Mesenchymal stem cell (in vitro differentiated cells and primary cell): ENCODE measurements around the gene RAB38.

Experiments used
- DNase-seq: peaks from one replicate; pipeline ENCODE4 v3.0.0-alpha.2; 2013
- H2AFZ ChIP-seq: one replicate; pipeline ENCODE4 v1.6.1; 2013; ENCODE audit warnings: low read depth, mild to moderate bottlenecking, control low read depth, inconsistent platforms, low read length, moderate library complexity
- H2AK5ac ChIP-seq: 2 replicates; pipeline ENCODE4 v1.6.1; 2013; ENCODE audit warnings: low read length, moderate library complexity, mild to moderate bottlenecking, inconsistent platforms; ENCODE audit not compliant: severe bottlenecking
- H2BK120ac ChIP-seq: one replicate; pipeline ENCODE4 v1.6.1; 2013; ENCODE audit warnings: low read depth, mild to moderate bottlenecking, inconsistent platforms, low read length, moderate library complexity
- H2BK12ac ChIP-seq, 2 experiments: one replicate each; pipeline ENCODE4 v1.6.1; 2013; ENCODE audit warnings: inconsistent platforms in 2 of 2, low read length in 2 of 2, mild to moderate bottlenecking in 2 of 2, moderate library complexity in 2 of 2, control low read depth in 1 of 2
- H2BK15ac ChIP-seq: one replicate; pipeline ENCODE4 v1.6.1; 2013; ENCODE audit warnings: mild to moderate bottlenecking, low read depth, inconsistent platforms; ENCODE audit not compliant: poor library complexity, severe bottlenecking
- H2BK5ac ChIP-seq: 2 replicates; pipeline ENCODE4 v1.6.1; 2013; ENCODE audit warnings: low read depth, mild to moderate bottlenecking, low read length, control low read depth, inconsistent platforms; ENCODE audit not compliant: poor library complexity, severe bottlenecking
- H3K14ac ChIP-seq, 2 experiments: one replicate each; pipeline ENCODE4 v1.6.1; 2013; ENCODE audit warnings: inconsistent platforms in 2 of 2, low read length in 2 of 2, control low read depth in 1 of 2, mild to moderate bottlenecking in 1 of 2, moderate library complexity in 1 of 2
- H3K18ac ChIP-seq, 2 experiments: one replicate each; pipeline ENCODE4 v1.6.1; 2013; ENCODE audit warnings: inconsistent platforms in 2 of 2, low read length in 2 of 2, control low read depth in 1 of 2, low read depth in 1 of 2, mild to moderate bottlenecking in 1 of 2
- H3K23ac ChIP-seq, 2 experiments: one replicate each; pipeline ENCODE4 v1.6.1; 2013; ENCODE audit warnings: inconsistent platforms in 2 of 2, low read length in 2 of 2, mild to moderate bottlenecking in 2 of 2, moderate library complexity in 2 of 2, control low read depth in 1 of 2
- H3K27ac ChIP-seq: 2 replicates; pipeline ENCODE4 v1.5.1; 2013; ENCODE audit warnings: mild to moderate bottlenecking, moderate library complexity, low read length, control low read depth, inconsistent platforms; ENCODE audit not compliant: poor library complexity, severe bottlenecking
- H3K27me3 ChIP-seq, 2 experiments: 2 replicates each; pipeline versions ENCODE4 v1.6.1 to v1.7.0; 2013; ENCODE audit warnings: low read length in 2 of 2, mild to moderate bottlenecking in 2 of 2, moderate library complexity in 2 of 2, control low read depth in 1 of 2, inconsistent platforms in 1 of 2; ENCODE audit not compliant: control insufficient read depth in 1 of 2, insufficient read depth in 1 of 2
- H3K36me3 ChIP-seq, 2 experiments: 2 replicates each; pipeline versions ENCODE4 v1.6.1 to v1.7.0; 2013; ENCODE audit warnings: low read length in 2 of 2, control low read depth in 1 of 2, inconsistent platforms in 1 of 2, low read depth in 1 of 2, mild to moderate bottlenecking in 1 of 2; ENCODE audit not compliant: insufficient read depth in 2 of 2, control insufficient read depth in 1 of 2
- H3K4ac ChIP-seq, 2 experiments: one replicate each; pipeline ENCODE4 v1.6.1; 2013; ENCODE audit warnings: inconsistent platforms in 2 of 2, low read length in 2 of 2, mild to moderate bottlenecking in 2 of 2, moderate library complexity in 2 of 2, control low read depth in 1 of 2, low read depth in 1 of 2
- H3K4me1 ChIP-seq: 2 replicates; pipeline ENCODE4 v1.6.1; 2013; ENCODE audit warnings: low read depth, low read length, control low read depth; ENCODE audit not compliant: control insufficient read depth, insufficient read depth
- H3K4me2 ChIP-seq: 2 replicates; pipeline ENCODE4 v1.6.1; 2013; ENCODE audit warnings: low read length, mild to moderate bottlenecking, inconsistent platforms; ENCODE audit not compliant: poor library complexity, severe bottlenecking
- H3K4me3 ChIP-seq, 2 experiments: 2 replicates each; pipeline versions ENCODE4 v1.5.1 to v1.7.0; 2013; ENCODE audit warnings: low read length in 2 of 2, mild to moderate bottlenecking in 2 of 2, control low read depth in 1 of 2, low read depth in 1 of 2; ENCODE audit not compliant: insufficient read depth in 1 of 2
- H3K79me1 ChIP-seq: replicated peaks from 2 replicates; pipeline ENCODE4 v1.6.1; 2013; ENCODE audit warnings: mild to moderate bottlenecking, control low read depth, low read length, inconsistent platforms; ENCODE audit not compliant: poor library complexity, severe bottlenecking
- H3K9ac ChIP-seq: 2 replicates; pipeline ENCODE4 v1.7.0; 2013; ENCODE audit warnings: mild to moderate bottlenecking, low read length, moderate library complexity
- H3K9me3 ChIP-seq: 2 replicates; pipeline ENCODE4 v1.7.0; 2013; ENCODE audit warnings: mild to moderate bottlenecking, low read length; ENCODE audit not compliant: control insufficient read depth
- H4K8ac ChIP-seq: one replicate; pipeline ENCODE4 v1.6.1; 2013; ENCODE audit warnings: inconsistent platforms, mild to moderate bottlenecking, low read length, moderate library complexity
- H4K91ac ChIP-seq: one replicate; pipeline ENCODE4 v1.6.1; 2013; ENCODE audit warnings: mild to moderate bottlenecking, low read length, inconsistent platforms
- WGBS: methylation state at CpG from one replicate; pipeline ENCODE4 v1.1.7; 2013; ENCODE audit warnings: mixed read lengths; 5-methylcytosine and 5-hydroxymethylcytosine counted together

Gene RAB38

GRCh38 chr11:88206751-88207150, 31.5 kb upstream of the RAB38 start:
- H2AFZ ChIP-seq: no peak overlapping the region
- no peak overlapping the region for H2BK5ac ChIP-seq
- no peak overlapping the region for H3K27ac ChIP-seq
- 0% methylated on average over 1 of the region's 1 CpG for WGBS
- no peak overlapping the region for H3K9ac ChIP-seq
- H3K4me2 ChIP-seq: no peak overlapping the region
- no peak overlapping the region for H2BK12ac ChIP-seq
- no peak overlapping the region for H4K91ac ChIP-seq
- no peak overlapping the region for H3K18ac ChIP-seq
- no peaks in the 10 kb centered on the region for H3K9me3 ChIP-seq
- H3K23ac ChIP-seq: no peak overlapping the region
- no peak overlapping the region for H2BK120ac ChIP-seq
- no peak overlapping the region for H2AK5ac ChIP-seq
- no peaks in the 10 kb centered on the region for H3K79me1 ChIP-seq
- no peaks in the 10 kb centered on the region for H3K4me1 ChIP-seq
- H3K27me3 ChIP-seq: no peaks in the 10 kb centered on the region
- H2BK15ac ChIP-seq: no peak overlapping the region
- H3K14ac ChIP-seq: no peak overlapping the region
- H3K4me3 ChIP-seq: no peak overlapping the region
- no peak overlapping the region for H3K4ac ChIP-seq
- peak; percentile 6 for DNase-seq
- H4K8ac ChIP-seq: no peak overlapping the region
- H3K36me3 ChIP-seq: no peaks in the 10 kb centered on the region

- Histone ChIP-seq H3K14ac (no peak overlapping the region), H3K27ac (no peak overlapping the region), H3K27me3 (no peaks in the 10 kb centered on the region), H4K91ac (no peak overlapping the region), H4K8ac (no peak overlapping the region), H2BK12ac (no peak overlapping the region), H2BK5ac (no peak overlapping the region), H3K9ac (no peak overlapping the region), H2AK5ac (no peak overlapping the region), H3K4me3 (no peak overlapping the region), H2BK120ac (no peak overlapping the region), H3K4me2 (no peak overlapping the region), H3K4ac (no peak overlapping the region), H3K9me3 (no peaks in the 10 kb centered on the region), H3K36me3 (no peaks in the 10 kb centered on the region), H3K4me1 (no peaks in the 10 kb centered on the region), H2BK15ac (no peak overlapping the region), H3K23ac (no peak overlapping the region), H3K79me1 (no peaks in the 10 kb centered on the region), H2AFZ (no peak overlapping the region), H3K18ac (no peak overlapping the region)
- no peak for DNase-seq
- 88% methylated on average over 2 of the region's 3 CpGs for WGBS
These were observed 29.1 kb upstream of the RAB38 start for GRCh38 chr11:88204353-88204752.

- Histone ChIP-seq H3K4ac (no peak overlapping the region), H3K4me3 (no peak overlapping the region), H3K14ac (no peak overlapping the region), H2BK15ac (no peak overlapping the region), H3K4me1 (no peaks in the 10 kb centered on the region), H3K18ac (no peak overlapping the region), H3K9ac (no peak overlapping the region), H3K4me2 (no peak overlapping the region), H4K8ac (no peak overlapping the region), H3K79me1 (no peaks in the 10 kb centered on the region), H2AFZ (no peak overlapping the region), H3K23ac (no peak overlapping the region), H3K27me3 (no peaks in the 10 kb centered on the region), H4K91ac (no peak overlapping the region), H3K27ac (no peak overlapping the region), H2AK5ac (no peak overlapping the region), H3K9me3 (no peaks in the 10 kb centered on the region), H2BK5ac (no peak overlapping the region), H2BK120ac (no peak overlapping the region), H2BK12ac (no peak overlapping the region), H3K36me3 (no peaks in the 10 kb centered on the region)
- no peak for DNase-seq
- 100% methylated on average over 2 of the region's 2 CpGs for WGBS
These were observed 28.4 kb upstream of the RAB38 start for GRCh38 chr11:88203604-88204003.

GRCh38 chr11:88202498-88202897, 27.3 kb upstream of the RAB38 start:
- H2BK5ac ChIP-seq: no peak overlapping the region
- H3K4me1 ChIP-seq: no peaks in the 10 kb centered on the region
- no peak overlapping the region for H3K23ac ChIP-seq
- H3K79me1 ChIP-seq: no peaks in the 10 kb centered on the region
- no peak overlapping the region for H2BK120ac ChIP-seq
- no peak overlapping the region for H4K91ac ChIP-seq
- H2BK12ac ChIP-seq: no peak overlapping the region
- H3K18ac ChIP-seq: no peak overlapping the region
- no peak overlapping the region for H3K4me3 ChIP-seq
- no peak overlapping the region for H3K9ac ChIP-seq
- H3K14ac ChIP-seq: no peak overlapping the region
- H2BK15ac ChIP-seq: no peak overlapping the region
- no peak overlapping the region for H4K8ac ChIP-seq
- no peak overlapping the region for H3K4ac ChIP-seq
- H2AK5ac ChIP-seq: no peak overlapping the region
- no peaks in the 10 kb centered on the region for H3K36me3 ChIP-seq
- 95% methylated on average over 1 of the region's 1 CpG for WGBS
- no peak overlapping the region for H3K4me2 ChIP-seq
- H3K9me3 ChIP-seq: peaks cover 2% of the 10 kb centered on the region
- no peak overlapping the region for H3K27ac ChIP-seq
- no peak overlapping the region for H2AFZ ChIP-seq
- DNase-seq: no peak
- no peaks in the 10 kb centered on the region for H3K27me3 ChIP-seq
